K562 (cell line): ENCODE measurements around the gene GDF9. TPM values are rescaled to one million over a fixed set of nuclear protein-coding genes. Genes with fewer than 3 reads are reported as not detected.

ENCODE experiments used
- ADNP ChIP-seq: fragments of 200-800 bp; sonication (Bioruptor generic); IDR thresholded peaks from 2 replicates; pipeline ENCODE4 v1.6.1; 2016; ENCODE audit warnings: missing genetic modification characterization, missing compliant biosample characterization
- AFF4 ChIP-seq: sonication (generic); formaldehyde crosslinking; IDR thresholded peaks from 2 replicates; pipeline ENCODE4 v1.8.0; 2023; ENCODE audit warnings: mild to moderate bottlenecking, missing genetic modification reagents
- ATF3 ChIP-seq, 2 experiments: fragments of 450-650 bp in 1 of 2; sonication (generic) in 1 of 2; formaldehyde crosslinking in 1 of 2; IDR thresholded peaks in 1 of 2; conservative IDR thresholded peaks in 1 of 2; 2 replicates each; pipeline versions ENCODE4 v1.6.1 to v1.8.1; 2016 to 2023; ENCODE audit warnings: mild to moderate bottlenecking in 2 of 2, moderate library complexity in 2 of 2, inconsistent platforms in 1 of 2, missing genetic modification reagents in 1 of 2
- CGGBP1 ChIP-seq: fragments of 250-450 bp; sonication (Bioruptor Pico); IDR thresholded peaks from 2 replicates; pipeline ENCODE4 v1.9.0; 2021; ENCODE audit warnings: mild to moderate bottlenecking
- CREB3L1 ChIP-seq: fragments of 450-650 bp; IDR thresholded peaks from 2 replicates; pipeline ENCODE4 v1.6.1; 2014; ENCODE audit warnings: low read depth, mild to moderate bottlenecking, moderate library complexity, borderline replicate concordance
- ETV5 ChIP-seq: sonication (generic); formaldehyde crosslinking; IDR thresholded peaks from 2 replicates; pipeline ENCODE4 v1.4.0; 2020; ENCODE audit warnings: low read depth, mild to moderate bottlenecking, missing genetic modification reagents
- HMGXB4 ChIP-seq: sonication (generic); formaldehyde crosslinking; IDR thresholded peaks from 2 replicates; pipeline ENCODE4 v1.8.1; 2023; ENCODE audit warnings: mild to moderate bottlenecking, missing genetic modification reagents
- KLF6 ChIP-seq: fragments of 250-450 bp; sonication (Bioruptor Pico); IDR thresholded peaks from 2 replicates; pipeline ENCODE4 v1.4.0; 2020; ENCODE audit warnings: mild to moderate bottlenecking, moderate library complexity, borderline replicate concordance
- L3MBTL2 ChIP-seq: fragments of 450-650 bp; IDR thresholded peaks from 2 replicates; pipeline ENCODE4 v1.6.1; 2016; ENCODE audit warnings: mild to moderate bottlenecking, moderate library complexity
- MEF2D ChIP-seq: conservative IDR thresholded peaks from 2 replicates; pipeline ENCODE4 v1.6.1; 2016; ENCODE audit warnings: low read depth, missing genetic modification characterization, missing compliant biosample characterization
- SETDB1 ChIP-seq: IDR thresholded peaks from one replicate; pipeline ENCODE4 v1.6.1; 2012; ENCODE audit warnings: low read length, control low read depth, inconsistent platforms
- THAP7 ChIP-seq: fragments of 250-450 bp; sonication (Bioruptor Pico); IDR thresholded peaks from 2 replicates; pipeline ENCODE4 v1.5.0; 2021
- TRIM24 ChIP-seq, 2 experiments: fragments of 450-650 bp; IDR thresholded peaks; 2 replicates each; pipeline ENCODE4 v1.6.1; 2016
- ZNF165 ChIP-seq: fragments of 250-450 bp; sonication (Bioruptor Pico); IDR thresholded peaks from 2 replicates; pipeline ENCODE4 v1.4.0; 2020; ENCODE audit warnings: borderline replicate concordance
- polyA plus RNA-seq, 8 experiments: library from polyadenylated mRNA; depleted of rRNA in 4 of 8; stranded (reverse) in 5 of 8; unstranded in 3 of 8; fragments of >200 nt; fragmentation: Nextera tagmentation in 2 of 8; fragmentation: Illumina TruSeq in 1 of 8; extraction: Ambion mirVana in 2 of 8; extraction: Trizol in 1 of 8; gene quantifications; 2 replicates each; pipeline versions ENCODE4 v1.2.1 to v1.2.3, GENCODE V29; 2011 to 2014; ENCODE audit warnings: inconsistent platforms in 1 of 8, missing spikeins in 1 of 8
- total RNA-seq, 7 experiments: library from RNA; depleted of rRNA in 6 of 7; stranded (reverse); fragments of >200 nt in 6 of 7; fragmentation: Illumina TruSeq in 2 of 7; extraction: Trizol in 2 of 7; gene quantifications; 2 replicates each; pipeline versions ENCODE4 v1.2.1 to v1.2.3, GENCODE V29; 2011 to 2021; ENCODE audit warnings: low replicate concordance in 1 of 7

Gene GDF9
- total and polyA plus RNA-seq, 9 of the 15 experiments (the other 6 are each of a cell fraction or from before 2014, with no cell fraction given) = 0.10 to 0.70 (median 0.20) TPM; not detected in 1

GRCh38 chr5:132866342-132867045 lies at the start of gene GDF9, which contains the start of gene UQCRQ (continued):
- peak; percentile 96; the same call in 1 of the 2 replicates for TF ChIP-seq AFF4
- 0 out of 2 replicates have a peak, but pooled peaks have one; percentile 23 for TF ChIP-seq CREB3L1
- TF ChIP-seq ATF3 (IDR thresholded peaks at IDR 0.05) = peak; percentile 74
- TF ChIP-seq ATF3 (CRISPR knock-in tag; conservative IDR thresholded peaks at IDR 0.05) = no peak
- TF ChIP-seq TRIM24 (IDR thresholded peaks at IDR 0.05) = peak in 1 of 2 experiments; percentile 52; a peak in 2 of 4 replicates
- no peak for TF ChIP-seq THAP7 (CRISPR knock-in tag)
- no peak for TF ChIP-seq SETDB1
- TF ChIP-seq ADNP (tag) = no peak
- TF ChIP-seq ZNF165 (CRISPR knock-in tag) = no peak
- TF ChIP-seq KLF6 (CRISPR knock-in tag) = no peak
- TF ChIP-seq L3MBTL2 = peak; percentile 89
- TF ChIP-seq CGGBP1 (CRISPR knock-in tag) = no peak
- no peak for TF ChIP-seq MEF2D (tag)
- no peak; the same call in 1 of the 2 replicates for TF ChIP-seq HMGXB4 (CRISPR knock-in tag)
- TF ChIP-seq ETV5 (CRISPR knock-in tag) = peak; percentile 66
